Ecto neural progenitor cell (in vitro differentiated cells): ENCODE results near the gene RASIP1.
"Not testable (repeated sequence)": the region's sequence is repeated elsewhere in the genome, so short reads cannot be mapped to it uniquely, and the experiment has no call there.

ENCODE experiments used
- DNase-seq: peaks from one replicate; pipeline ENCODE4 v3.0.0-alpha.2; 2018; ENCODE audit warnings: low spot score

Gene RASIP1, protein sequence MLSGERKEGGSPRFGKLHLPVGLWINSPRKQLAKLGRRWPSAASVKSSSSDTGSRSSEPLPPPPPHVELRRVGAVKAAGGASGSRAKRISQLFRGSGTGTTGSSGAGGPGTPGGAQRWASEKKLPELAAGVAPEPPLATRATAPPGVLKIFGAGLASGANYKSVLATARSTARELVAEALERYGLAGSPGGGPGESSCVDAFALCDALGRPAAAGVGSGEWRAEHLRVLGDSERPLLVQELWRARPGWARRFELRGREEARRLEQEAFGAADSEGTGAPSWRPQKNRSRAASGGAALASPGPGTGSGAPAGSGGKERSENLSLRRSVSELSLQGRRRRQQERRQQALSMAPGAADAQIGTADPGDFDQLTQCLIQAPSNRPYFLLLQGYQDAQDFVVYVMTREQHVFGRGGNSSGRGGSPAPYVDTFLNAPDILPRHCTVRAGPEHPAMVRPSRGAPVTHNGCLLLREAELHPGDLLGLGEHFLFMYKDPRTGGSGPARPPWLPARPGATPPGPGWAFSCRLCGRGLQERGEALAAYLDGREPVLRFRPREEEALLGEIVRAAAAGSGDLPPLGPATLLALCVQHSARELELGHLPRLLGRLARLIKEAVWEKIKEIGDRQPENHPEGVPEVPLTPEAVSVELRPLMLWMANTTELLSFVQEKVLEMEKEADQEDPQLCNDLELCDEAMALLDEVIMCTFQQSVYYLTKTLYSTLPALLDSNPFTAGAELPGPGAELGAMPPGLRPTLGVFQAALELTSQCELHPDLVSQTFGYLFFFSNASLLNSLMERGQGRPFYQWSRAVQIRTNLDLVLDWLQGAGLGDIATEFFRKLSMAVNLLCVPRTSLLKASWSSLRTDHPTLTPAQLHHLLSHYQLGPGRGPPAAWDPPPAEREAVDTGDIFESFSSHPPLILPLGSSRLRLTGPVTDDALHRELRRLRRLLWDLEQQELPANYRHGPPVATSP

DNA sequence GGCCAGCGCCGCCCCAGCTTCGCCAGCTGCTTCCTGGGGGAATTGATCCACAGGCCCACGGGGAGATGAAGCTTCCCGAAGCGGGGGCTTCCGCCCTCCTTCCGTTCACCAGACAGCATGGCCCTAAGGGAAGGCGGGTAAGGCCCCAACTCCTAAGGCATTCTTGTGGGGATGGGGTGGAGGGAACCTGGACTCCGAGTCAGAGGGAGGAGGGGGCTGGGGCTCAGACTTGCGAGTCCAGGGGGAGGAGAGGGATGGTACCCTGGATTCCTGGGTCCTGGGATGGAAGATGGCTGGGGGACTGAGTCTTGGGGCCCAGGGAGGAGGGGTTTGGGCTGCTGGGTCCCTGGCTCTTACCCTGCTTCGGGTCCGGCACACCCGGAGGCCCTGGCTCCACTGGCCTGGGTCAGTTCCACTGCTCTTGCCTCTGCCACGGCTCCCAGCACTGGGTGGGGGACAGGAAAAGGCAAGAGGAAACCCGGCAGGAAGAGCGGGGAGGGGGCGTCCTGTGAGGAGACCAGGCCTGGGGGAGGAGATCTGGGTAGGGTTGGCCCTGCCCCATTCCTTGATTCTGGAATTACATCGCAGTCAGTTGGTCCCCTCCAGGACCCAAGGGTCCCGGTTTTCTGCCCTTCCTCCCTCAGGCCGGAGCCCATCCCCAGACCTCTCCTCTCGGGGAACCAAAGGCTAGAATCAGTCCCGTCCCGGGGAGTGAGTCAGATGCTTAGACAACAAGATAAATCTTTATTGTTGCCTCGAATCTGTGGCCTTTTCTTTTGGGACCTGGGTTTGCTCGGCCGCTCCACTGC lies at the start of gene RASIP1:
Gene RASIP1 (minus strand): TSS at position 447 of the 809 bp plus-strand sequence. CDS start 328 bp downstream, at position 119.
- peak; percentile 59 for DNase-seq

DNA sequence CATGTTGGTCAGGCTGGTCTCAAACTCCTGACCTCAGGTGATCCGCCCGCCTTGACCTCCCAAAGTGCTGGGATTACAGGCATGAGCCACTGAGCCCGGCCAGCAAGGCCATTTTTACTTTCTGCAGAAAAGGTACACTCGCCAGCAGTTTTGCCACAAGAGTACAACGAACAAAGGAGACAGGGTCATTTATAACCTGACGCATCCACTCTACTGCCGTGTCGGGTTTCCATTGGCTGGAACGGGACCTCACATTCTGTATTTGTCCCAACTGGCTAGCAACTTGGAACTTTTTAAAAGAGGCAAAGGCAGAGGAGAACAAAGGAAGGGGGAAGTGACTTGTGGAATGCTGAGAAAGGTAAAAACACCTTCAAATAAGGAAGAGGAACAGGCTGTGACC lies 46.9 kb upstream of the RASIP1 start:
- DNase-seq: not testable (repeated sequence)

DNA sequence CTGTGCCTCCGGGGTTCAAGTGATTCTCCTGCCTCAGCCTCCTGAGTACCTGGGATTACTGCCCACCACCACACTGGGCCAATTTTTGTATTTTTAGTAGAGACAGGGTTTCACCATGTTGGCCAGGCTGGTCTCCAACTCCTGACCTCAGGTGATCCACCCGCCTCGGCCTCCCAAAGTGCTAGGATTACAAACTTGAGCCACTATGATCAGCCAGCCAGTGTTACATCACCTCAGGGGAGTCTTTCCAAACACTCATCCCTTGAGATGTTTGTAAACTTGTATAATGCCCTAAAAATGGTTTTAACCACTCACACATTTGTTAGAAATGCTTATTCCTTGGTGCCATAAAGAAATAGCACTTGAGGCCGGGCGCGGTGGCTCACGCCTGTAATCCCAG lies 46.0 kb upstream of the RASIP1 start:
- not testable (repeated sequence) for DNase-seq

DNA sequence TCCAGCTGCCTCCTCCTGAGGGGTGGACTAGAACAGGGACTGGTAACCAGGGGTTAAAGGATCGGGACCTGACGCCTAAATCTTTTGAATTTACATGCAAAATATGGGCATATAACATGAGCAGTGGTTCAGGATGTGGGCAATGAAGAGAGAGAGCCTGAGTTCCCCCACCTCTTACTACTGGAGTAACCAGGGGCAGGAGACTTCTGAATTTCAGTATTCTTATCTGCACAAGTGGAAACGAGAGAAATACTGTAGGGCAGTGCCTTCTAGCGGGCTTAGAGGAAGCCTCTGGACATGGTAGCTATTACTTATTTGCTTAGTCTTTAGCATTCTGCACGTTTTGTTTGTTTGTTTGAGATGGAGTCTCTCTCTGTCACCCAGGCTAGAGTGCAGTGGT lies 44.1 kb upstream of the RASIP1 start:
- DNase-seq: no peak

DNA sequence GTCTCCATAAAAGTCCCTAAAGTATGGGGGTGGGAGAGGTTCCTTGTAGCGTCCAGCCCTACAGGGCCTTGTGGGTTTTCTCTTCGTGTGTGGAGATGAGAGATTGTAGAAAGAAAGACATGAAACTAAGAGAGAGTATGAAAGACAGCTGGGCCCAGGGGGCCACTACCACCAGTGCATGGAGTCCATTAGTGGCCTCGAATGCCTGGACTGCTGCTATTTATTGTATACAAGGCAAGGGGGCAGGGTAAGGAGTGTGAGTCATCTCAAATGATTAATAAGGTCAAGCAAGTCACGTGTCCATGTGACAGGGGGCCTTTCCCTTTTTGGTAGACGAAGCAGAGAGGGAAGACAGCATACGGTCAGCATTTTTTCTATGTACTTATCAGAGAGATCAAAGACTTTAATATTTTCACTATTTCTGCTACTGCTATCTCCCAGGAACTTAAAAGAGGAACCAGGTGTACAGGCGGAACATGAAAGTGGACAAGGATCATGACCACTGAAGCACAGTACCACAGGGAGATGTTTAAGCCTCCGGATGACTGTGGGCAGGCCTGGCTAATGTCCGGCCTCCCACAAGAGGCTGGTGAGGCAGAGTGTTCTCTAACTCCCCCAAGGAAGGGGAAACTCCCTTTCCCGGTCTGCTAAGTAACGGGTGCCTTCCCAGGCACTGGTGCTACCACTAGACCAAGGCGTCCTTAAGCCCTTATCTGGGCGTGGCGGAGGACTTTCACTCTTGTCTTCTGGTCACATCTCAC lies 40.4 kb upstream of the RASIP1 start:
- DNase-seq: no peak

DNA sequence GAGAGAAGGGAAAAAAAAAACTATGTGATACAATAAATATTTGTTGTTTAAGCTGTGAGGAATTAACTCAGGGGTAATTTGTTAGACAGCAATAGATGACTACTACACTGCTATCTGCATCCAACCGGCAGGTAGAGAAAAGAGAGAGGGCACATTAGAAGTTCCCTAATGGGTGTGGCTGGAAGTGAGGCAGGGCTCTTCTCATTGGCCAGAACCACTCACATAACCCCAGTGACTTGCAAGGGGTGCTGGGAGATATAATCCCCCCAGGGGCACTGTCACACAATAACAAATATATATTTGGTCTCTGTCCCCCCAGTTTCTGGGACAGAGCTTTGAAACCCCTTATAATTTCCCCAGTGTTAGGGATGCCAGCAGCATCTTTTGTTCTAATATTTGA lies 39.2 kb upstream of the RASIP1 start:
- DNase-seq: no peak

DNA sequence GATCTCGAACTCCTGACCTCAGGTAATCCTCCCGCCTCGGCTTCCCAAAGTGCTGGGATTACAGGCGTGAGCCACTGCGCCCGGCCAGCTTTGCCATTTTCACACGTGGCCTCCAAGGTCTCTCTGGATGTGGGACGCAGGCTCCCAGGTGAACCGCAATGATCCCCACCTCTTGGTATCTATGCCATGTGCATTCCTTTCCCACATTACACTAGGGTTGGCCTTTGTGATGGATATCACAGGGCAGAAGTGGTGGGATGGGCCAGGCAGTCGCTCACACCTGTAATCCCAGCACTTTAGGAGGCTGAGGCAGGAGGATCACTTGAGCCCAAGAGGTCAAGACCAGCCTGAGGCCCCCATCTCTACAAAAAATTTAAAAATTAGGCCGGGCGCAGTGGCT lies 37.3 kb upstream of the RASIP1 start:
- DNase-seq: no peak

DNA sequence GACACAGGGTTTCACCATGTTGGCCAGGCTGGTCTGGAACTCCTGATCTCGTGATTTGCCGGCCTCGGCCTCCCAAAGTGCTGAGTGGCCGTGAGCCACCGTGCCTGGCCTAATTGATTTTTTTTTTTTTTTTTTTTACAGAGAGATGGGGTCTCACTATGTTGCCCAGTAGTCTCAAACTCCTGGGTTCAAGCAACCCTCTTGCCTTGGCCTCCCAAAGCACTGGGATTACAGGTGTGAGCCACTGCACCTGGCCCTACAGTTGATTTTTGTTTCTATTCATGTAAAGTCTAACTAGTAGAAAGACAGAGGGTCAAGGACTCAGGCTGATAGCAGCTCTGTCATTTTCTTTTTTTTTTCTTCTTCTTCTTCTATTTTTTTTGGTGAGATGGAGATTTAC lies 36.7 kb upstream of the RASIP1 start:
- DNase-seq: no peak

DNA sequence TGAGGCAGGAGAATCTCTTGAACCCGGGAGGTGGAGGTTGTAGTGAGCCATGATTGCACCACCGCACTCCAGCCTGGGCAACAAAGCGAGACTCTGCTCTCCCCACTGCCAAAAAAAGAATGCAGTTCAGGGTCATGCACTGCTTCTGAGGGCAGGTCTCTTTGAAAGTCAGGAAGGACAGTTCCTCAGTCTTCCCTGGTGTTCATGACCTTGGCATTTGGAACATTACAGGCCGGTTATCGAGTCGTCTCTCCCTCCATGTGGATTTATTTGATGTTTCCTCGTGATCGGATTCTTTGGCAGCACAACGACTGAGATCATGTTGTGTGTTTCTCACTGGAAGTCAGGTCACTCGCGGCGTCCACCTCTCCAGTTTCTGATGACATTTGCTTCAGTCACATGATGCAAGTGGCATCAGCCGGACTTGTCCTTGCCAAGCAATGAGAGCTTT lies 32.1 kb upstream of the RASIP1 start:
- no peak for DNase-seq

DNA sequence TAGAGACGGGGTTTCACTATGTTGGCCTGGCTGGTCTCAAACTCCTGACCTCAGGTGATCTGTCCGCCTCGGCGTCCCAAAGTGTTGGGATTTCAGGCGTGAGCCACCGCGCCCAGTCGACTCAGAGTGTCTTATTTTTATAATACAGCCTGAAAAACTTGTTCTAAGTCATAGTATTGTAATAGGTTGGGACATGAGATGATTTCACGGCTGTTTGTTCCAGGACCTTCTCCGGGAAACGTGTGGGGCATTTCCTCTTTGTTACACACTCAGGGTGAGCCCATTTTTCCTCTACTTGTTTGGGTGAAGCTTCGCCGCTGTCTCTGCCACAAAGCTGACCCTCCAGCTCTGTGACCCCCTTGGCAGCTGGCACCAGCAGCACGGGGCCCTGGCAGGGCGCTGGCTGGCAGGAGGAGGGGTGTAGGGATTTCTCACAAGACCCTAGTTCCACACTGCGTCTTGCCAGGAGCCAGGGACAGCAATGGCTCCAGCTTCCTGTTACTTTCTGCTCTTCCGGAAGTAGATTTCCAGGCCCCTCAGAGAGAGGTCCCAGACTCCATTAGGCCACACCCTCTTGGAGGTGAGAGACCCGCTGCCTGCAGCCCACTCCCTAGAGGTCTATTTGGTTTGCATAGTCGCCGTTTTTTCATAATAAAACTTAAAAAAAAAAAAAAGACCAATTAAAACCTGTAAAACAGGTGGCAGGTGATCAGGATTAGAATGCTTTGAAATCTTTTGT lies 30.5 kb upstream of the RASIP1 start:
- DNase-seq: no peak

DNA sequence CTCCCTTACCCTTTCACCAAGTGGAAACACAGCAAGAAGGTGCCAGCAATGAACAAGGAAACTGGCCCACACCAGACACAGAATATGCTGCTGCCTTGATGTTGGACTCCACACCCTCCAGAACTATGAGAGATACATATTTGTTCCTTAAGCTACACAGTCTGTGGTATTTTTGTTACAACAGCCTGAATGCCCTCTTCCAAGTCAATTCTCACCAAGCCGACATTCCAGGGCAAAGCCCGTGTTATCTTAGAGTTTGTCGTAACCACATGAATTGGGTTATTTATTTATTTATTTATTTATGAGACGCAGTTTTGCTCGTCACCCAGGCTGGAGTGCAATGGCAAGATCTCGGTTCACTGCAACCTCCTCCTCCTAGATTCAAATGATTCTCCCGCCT lies 29.9 kb upstream of the RASIP1 start:
- DNase-seq: no peak

DNA sequence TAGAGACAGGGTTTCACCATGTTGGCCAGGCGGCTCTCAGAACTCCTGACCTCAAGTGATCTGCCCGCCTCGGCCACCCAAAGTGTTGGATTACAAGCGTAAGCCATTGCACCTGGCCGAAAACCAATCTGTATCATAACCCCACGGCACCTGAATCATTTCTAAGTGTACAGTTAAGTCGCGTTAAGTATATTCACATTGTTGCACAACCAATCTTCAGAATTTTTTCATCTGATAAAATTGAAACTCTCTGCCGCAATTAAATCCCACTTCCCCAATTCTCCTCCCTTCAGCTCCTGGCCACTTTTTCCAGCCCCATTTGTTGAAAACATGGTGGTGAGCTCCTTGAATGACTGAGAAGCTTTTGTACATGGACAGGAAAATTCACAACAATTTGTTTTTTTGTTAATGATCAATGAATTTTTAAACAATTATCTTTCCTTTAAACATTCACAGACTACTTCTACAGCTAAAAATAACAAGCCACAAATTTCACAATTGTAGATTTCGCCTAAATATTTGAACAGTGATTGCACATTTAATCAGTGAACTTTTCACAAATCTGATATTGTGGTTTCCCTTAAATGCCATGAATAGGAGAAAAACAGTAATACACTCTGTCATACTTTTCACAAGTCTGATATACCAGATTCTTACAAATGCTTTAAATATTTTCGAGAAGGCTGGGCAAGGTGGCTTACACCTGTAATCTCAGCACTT lies 28.7 kb upstream of the RASIP1 start:
- DNase-seq: no peak

DNA sequence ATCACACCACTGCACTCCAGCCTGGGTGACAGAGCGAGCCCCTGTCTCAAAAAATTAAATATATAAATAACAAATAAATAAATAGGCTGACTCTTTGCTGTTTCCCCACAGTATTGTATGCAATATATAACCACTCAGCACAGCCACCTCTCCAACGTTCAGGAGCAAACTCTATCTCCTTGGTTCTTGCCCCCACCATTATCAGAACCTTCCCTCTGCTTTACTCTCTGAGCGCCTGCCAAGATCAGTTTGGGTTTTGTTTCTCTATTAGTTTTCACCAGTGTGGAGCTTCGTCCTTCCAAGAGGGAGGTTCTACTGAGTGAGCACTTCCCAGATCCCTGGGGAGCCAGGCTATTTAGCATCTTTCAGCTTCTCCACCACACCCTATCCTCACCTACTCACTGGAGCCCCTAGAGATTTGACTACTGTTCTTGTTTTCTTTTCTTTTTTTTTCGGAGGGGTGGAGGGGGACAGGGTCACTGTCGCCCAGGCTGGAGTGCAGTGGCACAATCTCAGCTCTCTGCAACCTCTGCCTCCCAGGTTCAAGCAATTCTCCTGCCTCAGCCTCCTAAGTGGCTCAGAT lies 27.9 kb upstream of the RASIP1 start:
- not testable (repeated sequence) for DNase-seq

DNA sequence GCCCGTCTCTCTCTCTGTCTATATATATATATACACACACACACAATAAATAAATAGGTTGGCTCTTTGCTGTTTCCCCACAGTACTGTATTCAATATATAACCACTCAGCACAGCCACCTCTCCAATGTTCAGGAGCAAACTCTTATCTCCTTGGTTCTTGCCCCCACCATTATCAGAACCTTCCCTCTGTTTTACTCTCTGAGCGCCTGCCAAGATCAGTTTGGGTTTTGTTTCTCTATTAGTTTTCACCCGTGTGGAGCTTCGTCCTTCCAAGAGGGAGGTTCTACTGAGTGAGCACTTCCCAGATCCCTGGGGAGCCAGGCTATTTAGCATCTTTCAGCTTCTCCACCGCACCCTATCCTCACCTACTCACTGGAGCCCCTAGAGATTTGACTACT lies 25.4 kb upstream of the RASIP1 start:
- DNase-seq: not testable (repeated sequence)

DNA sequence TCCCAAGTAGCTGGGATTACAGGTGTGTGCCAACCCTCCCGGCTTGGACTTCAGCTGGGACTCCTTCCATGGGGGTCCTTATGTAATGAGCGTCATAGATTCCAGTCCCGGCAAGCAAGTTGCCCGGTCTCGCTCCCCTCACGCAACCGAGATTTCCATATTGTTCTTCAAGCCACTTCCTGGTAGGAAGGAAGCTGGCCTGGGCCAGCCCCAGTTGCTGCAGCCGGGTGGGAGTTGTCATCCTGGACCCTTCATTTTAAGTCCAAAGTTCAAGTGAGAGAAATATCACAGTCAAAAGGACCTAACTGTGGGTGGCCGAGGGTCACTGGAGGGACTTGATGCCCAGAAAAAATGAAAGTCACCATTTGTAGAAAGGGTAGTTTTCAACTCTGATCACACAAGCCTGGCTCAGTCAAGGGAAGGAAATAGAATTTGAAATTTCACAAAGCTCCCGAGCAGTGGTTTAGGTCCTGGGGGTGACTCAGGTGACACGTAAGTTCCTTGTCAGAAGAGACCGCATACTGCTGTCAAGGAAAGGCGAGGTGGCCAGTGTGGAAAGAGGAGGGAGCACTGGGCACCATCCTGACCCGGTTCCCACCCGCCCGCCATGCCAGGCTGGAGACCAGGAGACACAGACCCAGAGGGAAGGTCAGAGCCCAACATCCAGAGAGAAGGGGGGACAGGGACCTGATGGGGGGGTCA lies 20.2 kb upstream of the RASIP1 start:
- no peak for DNase-seq

DNA sequence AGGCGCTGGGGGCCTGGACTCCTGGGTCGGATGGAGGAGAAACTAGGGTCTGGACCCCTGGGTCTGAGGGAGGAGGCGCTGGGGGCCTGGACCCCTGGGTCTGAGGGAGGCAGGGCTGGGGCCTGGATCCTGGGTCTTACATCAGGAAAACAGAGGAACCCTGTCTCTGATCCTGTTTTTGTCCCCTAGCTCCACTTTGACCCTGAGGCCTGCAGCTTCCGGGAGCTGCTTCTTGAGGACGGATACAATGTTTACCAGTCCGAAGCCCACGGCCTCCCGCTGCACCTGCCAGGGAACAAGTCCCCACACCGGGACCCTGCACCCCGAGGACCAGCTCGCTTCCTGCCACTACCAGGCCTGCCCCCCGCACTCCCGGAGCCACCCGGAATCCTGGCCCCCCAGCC lies 17.3 kb upstream of the RASIP1 start:
- DNase-seq: no peak

DNA sequence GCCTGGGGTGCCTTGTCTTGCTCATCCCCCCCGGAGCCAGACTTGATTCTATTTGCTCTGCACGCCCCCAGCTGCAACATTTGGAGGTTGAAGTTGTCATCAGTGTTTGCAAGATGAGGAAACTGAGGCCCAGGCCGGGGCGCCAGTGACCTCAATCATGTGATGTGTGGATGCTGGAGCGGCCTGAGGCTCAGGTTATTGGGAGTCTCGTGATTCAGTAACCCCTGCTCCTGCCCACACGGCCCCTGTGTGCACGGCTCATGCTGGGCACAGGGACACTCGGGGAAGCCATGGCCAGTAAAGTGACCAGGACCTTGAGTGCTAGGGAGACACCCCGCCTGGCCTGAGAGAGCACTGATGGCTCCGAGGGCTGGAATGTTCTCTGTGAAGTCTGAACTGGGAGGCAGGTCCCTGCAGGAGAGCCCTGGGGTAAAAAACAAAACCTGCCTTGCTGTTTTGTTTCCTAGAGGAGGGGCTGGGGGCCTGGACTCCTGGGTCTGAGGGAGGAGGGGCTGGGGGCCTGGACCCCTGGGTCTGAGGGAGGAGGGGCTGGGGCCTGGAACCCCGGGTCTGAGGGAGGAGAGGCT lies 16.8 kb upstream of the RASIP1 start:
- DNase-seq: no peak

DNA sequence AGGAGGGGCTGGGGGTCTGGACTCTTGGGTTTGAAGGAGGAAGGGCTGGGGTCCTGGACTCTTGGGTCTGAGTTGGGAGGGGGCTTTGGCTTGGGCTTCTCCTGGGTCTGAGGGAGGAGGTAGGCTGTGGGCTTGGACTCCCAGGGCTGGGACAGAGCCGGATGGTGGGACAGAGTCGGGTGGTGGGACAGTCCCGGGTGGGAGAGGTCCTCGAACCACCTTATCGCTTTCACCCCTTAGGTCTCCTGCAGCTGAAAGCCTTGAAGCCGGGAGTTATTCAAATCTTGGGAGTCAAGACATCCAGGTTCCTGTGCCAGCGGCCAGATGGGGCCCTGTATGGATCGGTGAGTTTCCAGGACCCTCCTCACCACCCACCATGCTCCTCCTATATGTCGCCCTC lies 16.3 kb upstream of the RASIP1 start:
- no peak for DNase-seq

DNA sequence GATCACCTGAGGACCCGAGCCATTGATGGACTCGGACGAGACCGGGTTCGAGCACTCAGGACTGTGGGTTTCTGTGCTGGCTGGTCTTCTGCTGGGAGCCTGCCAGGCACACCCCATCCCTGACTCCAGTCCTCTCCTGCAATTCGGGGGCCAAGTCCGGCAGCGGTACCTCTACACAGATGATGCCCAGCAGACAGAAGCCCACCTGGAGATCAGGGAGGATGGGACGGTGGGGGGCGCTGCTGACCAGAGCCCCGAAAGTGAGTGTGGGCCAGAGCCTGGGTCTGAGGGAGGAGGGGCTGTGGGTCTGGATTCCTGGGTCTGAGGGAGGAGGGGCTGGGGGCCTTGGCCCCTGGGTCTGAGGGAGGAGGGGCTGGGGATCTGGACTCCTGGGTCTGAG lies 15.8 kb upstream of the RASIP1 start:
- DNase-seq: no peak
